Astrocyte of the spinal cord (primary cell): ENCODE measurements around the gene CRACR2B.
A peak's percentile ranks its signal among the peaks of the same experiment; 100 is the strongest.

Source experiments
- DNase-seq: peaks from one replicate; pipeline ENCODE4 v3.0.0; 2011; ENCODE audit warnings: low read depth, low spot score
- H3K4me3 ChIP-seq: 2 replicates; pipeline ENCODE4 v1.5.1; 2011; ENCODE audit warnings: low read depth, mild to moderate bottlenecking, low read length, moderate library complexity
- CTCF ChIP-seq: IDR thresholded peaks from 2 replicates; pipeline ENCODE4 v1.5.1; 2012; ENCODE audit warnings: low read depth, mild to moderate bottlenecking, low read length, inconsistent platforms
- in situ Hi-C: cut with HindIII; loops from 2 replicates; pipeline ENCODE4 v1.10.0; 2017; ENCODE audit warnings: low sequenced_read_pairs

The CRACR2B gene

DNA sequence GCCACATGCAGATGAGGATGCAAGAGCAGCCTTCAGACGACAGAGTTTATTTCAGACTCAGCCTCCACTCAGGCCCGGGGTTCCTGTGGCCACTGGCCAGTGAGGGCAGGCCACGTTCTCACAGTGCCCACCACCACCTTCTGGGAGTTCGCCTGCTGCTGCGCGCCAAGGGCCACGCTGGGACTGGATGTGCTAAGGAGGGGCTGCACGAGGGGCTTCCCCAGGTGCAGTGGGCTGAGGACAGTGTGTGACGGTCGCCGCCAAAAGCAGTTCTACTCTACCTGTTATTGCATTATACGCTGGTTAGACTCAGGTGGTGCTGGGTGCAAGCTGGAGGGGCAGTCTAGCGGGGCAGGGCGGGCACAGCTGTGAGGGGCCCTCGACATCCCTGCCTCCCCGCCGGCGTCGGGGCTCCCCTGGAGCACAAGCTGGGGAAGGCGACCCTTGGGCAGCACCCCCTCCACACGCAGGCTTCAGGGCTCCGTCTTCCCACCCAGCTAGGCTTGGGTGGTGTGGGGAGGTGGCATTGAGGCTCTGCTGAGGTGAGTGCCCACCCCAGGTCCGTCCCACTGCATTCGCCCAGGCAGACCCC is 40.5 kb upstream of the CRACR2B start:
- no peak for DNase-seq
- in situ Hi-C loops = no loop called here
- TF ChIP-seq CTCF = no peak
- no peak overlapping the region for H3K4me3 ChIP-seq

- in situ Hi-C loops = no loop called here
- TF ChIP-seq CTCF = no peak
- no peak overlapping the region for H3K4me3 ChIP-seq
- DNase-seq = no peak
These were observed 39.6 kb upstream of the CRACR2B start for GRCh38 chr11:788009-788640.

- no peak overlapping the region for H3K4me3 ChIP-seq
- DNase-seq = no peak
- no peak for TF ChIP-seq CTCF
- in situ Hi-C loops = no loop called here
These were observed 38.5 kb upstream of the CRACR2B start for GRCh38 chr11:788953-789940.

DNA sequence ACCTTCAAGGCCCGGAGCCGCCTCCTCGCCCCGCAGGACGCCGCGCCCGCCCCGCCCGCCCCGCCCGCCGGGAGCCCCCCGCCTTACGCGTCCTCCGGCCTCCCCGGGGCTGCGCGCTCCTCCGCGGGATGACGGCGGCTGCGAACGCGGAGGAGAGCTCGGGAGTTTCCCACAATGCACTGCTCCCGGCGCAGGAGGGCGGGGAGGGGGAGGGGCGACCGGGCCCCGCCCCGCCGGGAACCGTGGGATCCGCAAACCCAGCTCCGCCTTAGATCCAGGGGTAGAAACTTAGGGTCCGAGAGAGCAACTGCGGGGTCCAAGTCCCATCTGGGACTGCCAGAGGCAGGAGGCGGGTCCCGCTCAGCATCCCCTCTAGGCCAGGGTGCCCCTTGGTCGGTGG is 37.8 kb upstream of the CRACR2B start, which contains the start of gene CEND1:
Gene CEND1, minus strand, starts transcription at position 148 of the 400 bp plus-strand sequence. CDS start 1,514 bp downstream, outside the sequence.
- no peak for TF ChIP-seq CTCF
- H3K4me3 ChIP-seq = no peak within 1 kb of the TSS
- DNase-seq = peak; percentile 38
- in situ Hi-C loops = no loop called here

GRCh38 chr11:790721-791564 is 36.8 kb upstream of the CRACR2B start:
- TF ChIP-seq CTCF = no peak
- peak; percentile 32 for DNase-seq
- in situ Hi-C loops = no loop called here
- H3K4me3 ChIP-seq = no peak overlapping the region
